WTC11 (cell line): ENCODE measurements around the gene UGT1A8.

Experiments used
- CREM ChIP-seq: sonication (generic); formaldehyde crosslinking; IDR thresholded peaks from 2 replicates; pipeline ENCODE4 v1.8.1; 2022; ENCODE audit warnings: mild to moderate bottlenecking, missing genetic modification reagents, moderate library complexity
- CTCF ChIP-seq: fragments of 200-600 bp; IDR thresholded peaks from 2 replicates; pipeline ENCODE4 v1.8.0; 2022; ENCODE audit warnings: antibody characterized with exemption
- E2F5 ChIP-seq: sonication (generic); formaldehyde crosslinking; IDR thresholded peaks from 2 replicates; pipeline ENCODE4 v1.8.1; 2022; ENCODE audit warnings: mild to moderate bottlenecking, moderate library complexity, missing genetic modification reagents
- FOXJ3 ChIP-seq: sonication (generic); formaldehyde crosslinking; IDR thresholded peaks from 2 replicates; pipeline ENCODE4 v1.9.0; 2021; ENCODE audit warnings: missing genetic modification reagents, mild to moderate bottlenecking, borderline replicate concordance
- JUN ChIP-seq: sonication (generic); formaldehyde crosslinking; IDR thresholded peaks from 2 replicates; pipeline ENCODE4 v1.8.0; 2023; ENCODE audit warnings: mild to moderate bottlenecking, missing genetic modification reagents
- KAT7 ChIP-seq: sonication (generic); formaldehyde crosslinking; IDR thresholded peaks from 2 replicates; pipeline ENCODE4 v1.8.1; 2023; ENCODE audit warnings: missing genetic modification reagents, mild to moderate bottlenecking, borderline replicate concordance
- NFYB ChIP-seq: sonication (generic); formaldehyde crosslinking; conservative IDR thresholded peaks from 2 replicates; pipeline ENCODE4 v1.8.0; 2022; ENCODE audit warnings: low read depth, missing genetic modification reagents
- TCF7 ChIP-seq: sonication (generic); formaldehyde crosslinking; IDR thresholded peaks from 2 replicates; pipeline ENCODE4 v1.8.0; 2022; ENCODE audit warnings: mild to moderate bottlenecking, low read depth, missing genetic modification reagents, moderate library complexity
- TEAD1 ChIP-seq: sonication (generic); formaldehyde crosslinking; IDR thresholded peaks from 2 replicates; pipeline ENCODE4 v1.8.0; 2022; ENCODE audit warnings: mild to moderate bottlenecking, missing genetic modification reagents
- ZNF121 ChIP-seq: sonication (generic); formaldehyde crosslinking; IDR thresholded peaks from 2 replicates; pipeline ENCODE4 v1.8.0; 2023; ENCODE audit warnings: missing genetic modification reagents
- ZNF138 ChIP-seq: sonication (generic); formaldehyde crosslinking; conservative IDR thresholded peaks from 2 replicates; pipeline ENCODE4 v1.8.1; 2022; ENCODE audit warnings: mild to moderate bottlenecking, moderate library complexity, missing genetic modification reagents
- TF ChIP-seq, protein P1 (sequence below): fragments of 250-450 bp; sonication (Bioruptor Pico); IDR thresholded peaks from 2 replicates; pipeline ENCODE4 v1.8.0; 2021; ENCODE audit warnings: mild to moderate bottlenecking
- TF ChIP-seq, protein P2 (sequence below): sonication (generic); formaldehyde crosslinking; IDR thresholded peaks from 2 replicates; pipeline ENCODE4 v1.8.0; 2022; ENCODE audit warnings: mild to moderate bottlenecking, missing genetic modification reagents

DNA sequence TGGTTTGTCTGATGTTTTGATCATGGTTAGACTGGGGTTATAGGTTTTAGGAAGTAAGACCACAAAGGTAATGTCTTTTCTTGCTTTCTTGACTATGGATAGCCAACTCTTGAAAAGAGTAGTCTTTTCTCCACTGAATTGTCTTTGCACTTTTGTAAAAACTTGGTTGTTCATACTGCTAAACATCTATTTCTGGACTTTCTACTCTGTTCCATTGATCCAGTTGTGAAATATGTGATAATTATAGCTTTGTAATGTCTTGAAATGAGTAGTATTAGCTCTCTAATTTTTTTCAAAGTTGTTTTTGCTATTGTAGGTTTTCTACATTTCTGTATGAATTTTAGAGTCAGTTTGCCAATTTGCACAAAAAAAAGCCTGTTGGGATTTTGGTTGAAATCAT, 41.2 kb downstream of the UGT1A8 start:
- TF ChIP-seq, protein P1, sequence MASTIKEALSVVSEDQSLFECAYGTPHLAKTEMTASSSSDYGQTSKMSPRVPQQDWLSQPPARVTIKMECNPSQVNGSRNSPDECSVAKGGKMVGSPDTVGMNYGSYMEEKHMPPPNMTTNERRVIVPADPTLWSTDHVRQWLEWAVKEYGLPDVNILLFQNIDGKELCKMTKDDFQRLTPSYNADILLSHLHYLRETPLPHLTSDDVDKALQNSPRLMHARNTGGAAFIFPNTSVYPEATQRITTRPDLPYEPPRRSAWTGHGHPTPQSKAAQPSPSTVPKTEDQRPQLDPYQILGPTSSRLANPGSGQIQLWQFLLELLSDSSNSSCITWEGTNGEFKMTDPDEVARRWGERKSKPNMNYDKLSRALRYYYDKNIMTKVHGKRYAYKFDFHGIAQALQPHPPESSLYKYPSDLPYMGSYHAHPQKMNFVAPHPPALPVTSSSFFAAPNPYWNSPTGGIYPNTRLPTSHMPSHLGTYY: no peak
- no peak for TF ChIP-seq E2F5
- TF ChIP-seq CTCF: no peak
- no peak for TF ChIP-seq FOXJ3 (CRISPR knock-in tag)
- no peak for TF ChIP-seq CREM (CRISPR knock-in tag)
- TF ChIP-seq, protein P2, sequence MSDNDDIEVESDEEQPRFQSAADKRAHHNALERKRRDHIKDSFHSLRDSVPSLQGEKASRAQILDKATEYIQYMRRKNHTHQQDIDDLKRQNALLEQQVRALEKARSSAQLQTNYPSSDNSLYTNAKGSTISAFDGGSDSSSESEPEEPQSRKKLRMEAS (CRISPR knock-in tag): no peak
- no peak for TF ChIP-seq NFYB (CRISPR knock-in tag)
- TF ChIP-seq TEAD1 (CRISPR knock-in tag): no peak
- no peak for TF ChIP-seq ZNF138 (CRISPR knock-in tag)
- TF ChIP-seq ZNF121 (CRISPR knock-in tag): no peak
- no peak for TF ChIP-seq TCF7 (CRISPR knock-in tag)
- TF ChIP-seq JUN (CRISPR knock-in tag): no peak
- TF ChIP-seq KAT7 (CRISPR knock-in tag): no peak
